Measurements from ENCODE around the gene MASP1. TPM values are rescaled to one million over a fixed set of nuclear protein-coding genes. Genes with fewer than 3 reads are reported as not detected.
"Not testable (repeated sequence)": the region's sequence is repeated elsewhere in the genome, so short reads cannot be mapped to it uniquely, and the experiment has no call there.

Gene MASP1
- total RNA-seq, 1 donor from 2014 or later: not detected

GRCh38 chr3:187252311-187252710 is 39.2 kb downstream of the MASP1 start:
- H3K27ac Mint-ChIP-seq: no peak overlapping the region
- DNase-seq (ENCODE audit: low spot score): no peak
- peaks cover 2% of the 10 kb centered on the region for H3K27me3 Mint-ChIP-seq (ENCODE audit: insufficient read depth)
- H3K4me1 Mint-ChIP-seq (ENCODE audit: low read depth): peaks cover 2% of the 10 kb centered on the region
- H3K4me3 Mint-ChIP-seq: no peak overlapping the region
- no peaks in the 10 kb centered on the region for H3K36me3 Mint-ChIP-seq (ENCODE audit: low read depth)
- intact Hi-C loops (cut with micrococcal nuclease): no loop called here
- H3K9me3 Mint-ChIP-seq: no peaks in the 10 kb centered on the region

GRCh38 chr3:187251599-187251998 is 39.9 kb downstream of the MASP1 start:
- intact Hi-C loops (cut with micrococcal nuclease): no loop called here
- H3K4me1 Mint-ChIP-seq (ENCODE audit: low read depth): peaks cover 6% of the 10 kb centered on the region
- no peaks in the 10 kb centered on the region for H3K9me3 Mint-ChIP-seq
- H3K27me3 Mint-ChIP-seq (ENCODE audit: insufficient read depth): peaks cover 2% of the 10 kb centered on the region
- no peak for DNase-seq (ENCODE audit: low spot score)
- H3K36me3 Mint-ChIP-seq (ENCODE audit: low read depth): no peaks in the 10 kb centered on the region
- no peak overlapping the region for H3K4me3 Mint-ChIP-seq
- no peak overlapping the region for H3K27ac Mint-ChIP-seq

GRCh38 chr3:187247398-187247797 is 44.1 kb downstream of the MASP1 start:
- Mint-ChIP-seq H3K9me3 (no peaks in the 10 kb centered on the region), H3K4me1 (ENCODE audit: low read depth) (peaks cover 6% of the 10 kb centered on the region), H3K27ac (no peak overlapping the region), H3K4me3 (no peak overlapping the region), H3K27me3 (ENCODE audit: insufficient read depth) (peaks cover 2% of the 10 kb centered on the region), H3K36me3 (ENCODE audit: low read depth) (no peaks in the 10 kb centered on the region)
- intact Hi-C loops (cut with micrococcal nuclease): no loop called here
- DNase-seq (ENCODE audit: low spot score): no peak

GRCh38 chr3:187243933-187244524 is 47.5 kb downstream of the MASP1 start:
- H3K27me3 Mint-ChIP-seq (ENCODE audit: insufficient read depth): peaks cover 2% of the 10 kb centered on the region
- H3K4me1 Mint-ChIP-seq (ENCODE audit: low read depth): peaks cover 6% of the 10 kb centered on the region
- intact Hi-C loops (cut with micrococcal nuclease): no loop called here
- no peak overlapping the region for H3K4me3 Mint-ChIP-seq
- DNase-seq (ENCODE audit: low spot score): no peak
- H3K27ac Mint-ChIP-seq: no peak overlapping the region
- H3K36me3 Mint-ChIP-seq (ENCODE audit: low read depth): no peaks in the 10 kb centered on the region
- no peaks in the 10 kb centered on the region for H3K9me3 Mint-ChIP-seq

GRCh38 chr3:187242900-187243299 is 48.6 kb downstream of the MASP1 start:
- Mint-ChIP-seq H3K27me3 (ENCODE audit: insufficient read depth) (no peaks in the 10 kb centered on the region), H3K4me1 (ENCODE audit: low read depth) (peaks cover 6% of the 10 kb centered on the region), H3K36me3 (ENCODE audit: low read depth) (no peaks in the 10 kb centered on the region), H3K27ac (no peak overlapping the region), H3K4me3 (no peak overlapping the region), H3K9me3 (no peaks in the 10 kb centered on the region)
- intact Hi-C loops (cut with micrococcal nuclease): no loop called here
- no peak for DNase-seq (ENCODE audit: low spot score)

- intact Hi-C loops (cut with micrococcal nuclease): no loop called here
- Mint-ChIP-seq H3K9me3 (no peaks in the 10 kb centered on the region), H3K4me3 (no peak overlapping the region), H3K36me3 (ENCODE audit: low read depth) (no peaks in the 10 kb centered on the region), H3K27ac (no peak overlapping the region), H3K4me1 (ENCODE audit: low read depth) (peaks cover 5% of the 10 kb centered on the region), H3K27me3 (ENCODE audit: insufficient read depth) (no peaks in the 10 kb centered on the region)
- DNase-seq (ENCODE audit: low spot score): no peak
Measured at GRCh38 chr3:187242435-187242834, 49.1 kb downstream of the MASP1 start.

GRCh38 chr3:187238835-187239234 is 52.7 kb downstream of the MASP1 start:
- intact Hi-C loops (cut with micrococcal nuclease); H3K9me3 Mint-ChIP-seq; H3K27me3 Mint-ChIP-seq (ENCODE audit: insufficient read depth); H3K4me1 Mint-ChIP-seq (ENCODE audit: low read depth); DNase-seq (ENCODE audit: low spot score); H3K4me3 Mint-ChIP-seq; H3K27ac Mint-ChIP-seq; H3K36me3 Mint-ChIP-seq (ENCODE audit: low read depth): not testable (repeated sequence)

GRCh38 chr3:187238239-187238638 is 53.3 kb downstream of the MASP1 start:
- intact Hi-C loops (cut with micrococcal nuclease): no loop called here
- Mint-ChIP-seq H3K9me3 (no peaks in the 10 kb centered on the region), H3K36me3 (ENCODE audit: low read depth) (no peaks in the 10 kb centered on the region), H3K4me3 (no peak overlapping the region), H3K27me3 (ENCODE audit: insufficient read depth) (no peaks in the 10 kb centered on the region), H3K27ac (no peak overlapping the region), H3K4me1 (ENCODE audit: low read depth) (no peaks in the 10 kb centered on the region)
- DNase-seq (ENCODE audit: low spot score): no peak

GRCh38 chr3:187237741-187238140 is 53.8 kb downstream of the MASP1 start:
- H3K9me3 Mint-ChIP-seq: no peaks in the 10 kb centered on the region
- no peak overlapping the region for H3K27ac Mint-ChIP-seq
- DNase-seq (ENCODE audit: low spot score): no peak
- intact Hi-C loops (cut with micrococcal nuclease): no loop called here
- no peaks in the 10 kb centered on the region for H3K4me1 Mint-ChIP-seq (ENCODE audit: low read depth)
- H3K36me3 Mint-ChIP-seq (ENCODE audit: low read depth): no peaks in the 10 kb centered on the region
- no peaks in the 10 kb centered on the region for H3K27me3 Mint-ChIP-seq (ENCODE audit: insufficient read depth)
- H3K4me3 Mint-ChIP-seq: no peak overlapping the region

GRCh38 chr3:187236962-187237361 is 54.6 kb downstream of the MASP1 start:
- no peak overlapping the region for H3K27ac Mint-ChIP-seq
- DNase-seq (ENCODE audit: low spot score): no peak
- intact Hi-C loops (cut with micrococcal nuclease): no loop called here
- H3K4me1 Mint-ChIP-seq (ENCODE audit: low read depth): no peaks in the 10 kb centered on the region
- no peaks in the 10 kb centered on the region for H3K9me3 Mint-ChIP-seq
- H3K4me3 Mint-ChIP-seq: no peak overlapping the region
- no peaks in the 10 kb centered on the region for H3K36me3 Mint-ChIP-seq (ENCODE audit: low read depth)
- no peaks in the 10 kb centered on the region for H3K27me3 Mint-ChIP-seq (ENCODE audit: insufficient read depth)

GRCh38 chr3:187230011-187230410 is 61.5 kb downstream of the MASP1 start:
- H3K27ac Mint-ChIP-seq: no peak overlapping the region
- H3K4me3 Mint-ChIP-seq: no peak overlapping the region

GRCh38 chr3:187228740-187229139 is 62.8 kb downstream of the MASP1 start:
- no peaks in the 10 kb centered on the region for H3K9me3 Mint-ChIP-seq
- peaks cover 3% of the 10 kb centered on the region for H3K27me3 Mint-ChIP-seq (ENCODE audit: insufficient read depth)
- intact Hi-C loops (cut with micrococcal nuclease): no loop called here
- no peaks in the 10 kb centered on the region for H3K4me1 Mint-ChIP-seq (ENCODE audit: low read depth)
- no peak overlapping the region for H3K27ac Mint-ChIP-seq
- H3K4me3 Mint-ChIP-seq: no peak overlapping the region
- no peak for DNase-seq (ENCODE audit: low spot score)
- H3K36me3 Mint-ChIP-seq (ENCODE audit: low read depth): no peaks in the 10 kb centered on the region

More at GRCh38 chr3:187230011-187230410, 61.5 kb downstream of the MASP1 start:
- intact Hi-C loops (cut with micrococcal nuclease): no loop called here
- no peaks in the 10 kb centered on the region for H3K4me1 Mint-ChIP-seq (ENCODE audit: low read depth)
- H3K27me3 Mint-ChIP-seq (ENCODE audit: insufficient read depth): peaks cover 3% of the 10 kb centered on the region
- DNase-seq (ENCODE audit: low spot score): no peak
- no peaks in the 10 kb centered on the region for H3K9me3 Mint-ChIP-seq
- H3K36me3 Mint-ChIP-seq (ENCODE audit: low read depth): no peaks in the 10 kb centered on the region

- Mint-ChIP-seq H3K4me1 (ENCODE audit: low read depth) (no peaks in the 10 kb centered on the region), H3K27ac (no peak overlapping the region), H3K36me3 (ENCODE audit: low read depth) (no peaks in the 10 kb centered on the region), H3K4me3 (no peak overlapping the region), H3K27me3 (ENCODE audit: insufficient read depth) (peaks cover 5% of the 10 kb centered on the region), H3K9me3 (no peaks in the 10 kb centered on the region)
- intact Hi-C loops (cut with micrococcal nuclease): no loop called here
- no peak for DNase-seq (ENCODE audit: low spot score)
Measured at GRCh38 chr3:187227658-187228258, 63.8 kb downstream of the MASP1 start.

GRCh38 chr3:187223799-187224198 is 67.7 kb downstream of the MASP1 start:
- H3K27ac Mint-ChIP-seq: no peak overlapping the region
- intact Hi-C loops (cut with micrococcal nuclease): no loop called here
- H3K4me3 Mint-ChIP-seq: no peak overlapping the region
- H3K4me1 Mint-ChIP-seq (ENCODE audit: low read depth): no peaks in the 10 kb centered on the region
- DNase-seq (ENCODE audit: low spot score): no peak
- H3K27me3 Mint-ChIP-seq (ENCODE audit: insufficient read depth): peaks cover 5% of the 10 kb centered on the region
- H3K9me3 Mint-ChIP-seq: no peaks in the 10 kb centered on the region
- no peaks in the 10 kb centered on the region for H3K36me3 Mint-ChIP-seq (ENCODE audit: low read depth)

All from activated T-helper 1 cell treated with anti-CD3 and anti-CD28 coated beads, Interleukin-12 subunit alpha, Interleukin-12 subunit beta, Interleukin-2, Interleukin-4 antibody, amounts not matched to agents 30 ng/mL and 10 ng/mL and 1 ng/mL, durations not matched to agents 14 hours and 24 hours and 36 hours (primary cell).